Pancreas (tissue), 10 donors: Measurements from ENCODE around the gene CDK4. TPM values are rescaled to one million over a fixed set of nuclear protein-coding genes. Genes with fewer than 3 reads are reported as not detected.

ENCODE experiments used
- ATAC-seq, 4 donors: fragments of 200-7000 bp; cut with Tn5 transposase; one replicate each; pipeline versions ENCODE4 v1.8.0 to v1.9.1; 2020; ENCODE audit warnings: mild to moderate bottlenecking in 4 of 4, moderate library complexity in 4 of 4
- DNase-seq, 6 donors: peaks; one replicate each; pipeline ENCODE4 v3.0.0-alpha.2; 2020
- FAIRE-seq: peaks from 2 replicates; lab custom pipeline; 2012; peaks lifted over from hg19 to GRCh38; lab: Jason Lieb, UNC
- H3K27ac ChIP-seq, 4 donors: fragments of 200-600 bp; sonication (generic); 1 replicate in 3 of 4; 2 replicates in 1 of 4; pipeline versions ENCODE4 v1.5.0 to v1.8.0; 2020
- H3K27me3 ChIP-seq, 4 donors: fragments of 200-600 bp; one replicate each; pipeline ENCODE4 v1.8.0; 2021
- H3K36me3 ChIP-seq, 3 donors: fragments of 200-600 bp; sonication (generic) in 1 of 3; one replicate each; pipeline versions ENCODE4 v1.5.0 to v1.8.0; 2020 to 2021
- H3K4me1 ChIP-seq, 3 donors: fragments of 200-600 bp; one replicate each; pipeline ENCODE4 v1.8.0; 2021
- H3K4me3 ChIP-seq, 4 donors: fragments of 200-600 bp; sonication (generic) in 2 of 4; one replicate each; pipeline versions ENCODE4 v1.5.0 to v1.8.0; 2020 to 2021
- H3K9me3 ChIP-seq, 4 donors: fragments of 200-600 bp; one replicate each; pipeline ENCODE4 v1.8.0; 2021
- WGBS, 2 donors: extraction: QIAGEN DNeasy Blood & Tissue Kit; methylation state at CpG; one replicate each; pipeline ENCODE4 v1.1.7; 2013; 5-methylcytosine and 5-hydroxymethylcytosine counted together
- intact Hi-C, 3 donors: fragments of 100-400 bp; cut with DNase I; formaldehyde crosslinking; loops; one replicate each; pipeline versions ENCODE4 v1.11.1 to v1.14.2; 2022
- polyA plus RNA-seq, 2 donors: library from polyadenylated mRNA; stranded (reverse); fragments of 200-250 nt; gene quantifications; one replicate each; pipeline ENCODE4 v1.2.3, GENCODE V29; 2013
- total RNA-seq, 6 donors: library from RNA; stranded (reverse); fragmentation: NEBNext Ultra II Directional in 4 of 6; extraction: Animal tissue kit (Norgen Biotek cat#: 25700) in 4 of 6; gene quantifications; one replicate each; pipeline versions ENCODE4 v1.2.1 to v1.2.4, GENCODE V29; 2021 to 2023
- TF ChIP-seq, protein P1 (sequence below), 4 donors: fragments of 200-600 bp; sonication (generic) in 3 of 4; IDR thresholded peaks; one replicate each; pipeline versions ENCODE4 v1.5.0 to v1.8.0; 2021; ENCODE audit warnings: antibody characterized with exemption in 4 of 4
- donor health status: healthy with polysubstance abuse.
- donor health status: DM: no; HTN: no; CAD: no; lungs with moderate emphysema.
- donor health status: DM: no; HTN: no; CAD: no.
- donor health status: control.
- donor health status: control.
- donor health status: Bipolar disorder and iron deficiency.
- donor health status: DM: yes; HTN: yes; CAD: no.
- donor health status: DM: no; HTN: no; CAD: no.
- donor health status: DM: no; HTN: no; CAD: no.
- donor health status: DM: yes; HTN: yes; CAD: no.

The CDK4 gene
- total and polyA plus RNA-seq, 8 donors = 26.7 to 48.5 (median 40.3) TPM

DNA sequence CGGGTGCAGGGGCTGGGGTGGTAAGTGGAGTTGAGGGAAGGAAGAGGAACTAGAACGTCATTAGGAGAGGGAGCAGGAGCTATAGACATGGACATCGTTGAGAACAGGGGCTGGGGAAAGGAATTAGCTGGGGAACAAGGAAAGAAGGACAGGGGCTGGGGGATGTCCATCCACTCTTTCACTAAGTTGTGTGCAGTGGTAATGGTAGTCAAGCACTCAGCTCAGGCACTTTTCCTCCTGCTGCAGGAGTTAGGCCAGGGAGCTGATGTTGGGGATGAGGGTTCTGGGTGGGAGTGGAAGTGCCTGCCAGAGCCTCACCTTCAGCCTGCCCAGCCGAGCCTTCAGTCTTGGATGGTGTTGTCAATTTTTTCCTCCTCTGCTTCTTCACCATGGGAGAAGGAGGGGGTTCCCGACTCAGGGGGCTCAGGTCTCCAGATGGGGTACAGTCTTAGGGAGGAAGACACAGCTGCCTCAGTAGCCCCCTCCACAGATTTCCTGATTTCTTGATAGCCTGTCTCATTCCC lies 22.7 kb downstream of the CDK4 start:
- intact Hi-C loops = no loop called here
- FAIRE-seq = no peak
- Histone ChIP-seq H3K27me3 (no peaks in the 10 kb centered on the region), H3K27ac (no peak overlapping the region), H3K4me3 (no peak overlapping the region), H3K4me1 (no peaks in the 10 kb centered on the region), H3K36me3 (no peaks in the 10 kb centered on the region), H3K9me3 (no peaks in the 10 kb centered on the region)
- TF ChIP-seq, protein P1, sequence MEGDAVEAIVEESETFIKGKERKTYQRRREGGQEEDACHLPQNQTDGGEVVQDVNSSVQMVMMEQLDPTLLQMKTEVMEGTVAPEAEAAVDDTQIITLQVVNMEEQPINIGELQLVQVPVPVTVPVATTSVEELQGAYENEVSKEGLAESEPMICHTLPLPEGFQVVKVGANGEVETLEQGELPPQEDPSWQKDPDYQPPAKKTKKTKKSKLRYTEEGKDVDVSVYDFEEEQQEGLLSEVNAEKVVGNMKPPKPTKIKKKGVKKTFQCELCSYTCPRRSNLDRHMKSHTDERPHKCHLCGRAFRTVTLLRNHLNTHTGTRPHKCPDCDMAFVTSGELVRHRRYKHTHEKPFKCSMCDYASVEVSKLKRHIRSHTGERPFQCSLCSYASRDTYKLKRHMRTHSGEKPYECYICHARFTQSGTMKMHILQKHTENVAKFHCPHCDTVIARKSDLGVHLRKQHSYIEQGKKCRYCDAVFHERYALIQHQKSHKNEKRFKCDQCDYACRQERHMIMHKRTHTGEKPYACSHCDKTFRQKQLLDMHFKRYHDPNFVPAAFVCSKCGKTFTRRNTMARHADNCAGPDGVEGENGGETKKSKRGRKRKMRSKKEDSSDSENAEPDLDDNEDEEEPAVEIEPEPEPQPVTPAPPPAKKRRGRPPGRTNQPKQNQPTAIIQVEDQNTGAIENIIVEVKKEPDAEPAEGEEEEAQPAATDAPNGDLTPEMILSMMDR (IDR thresholded peaks at IDR 0.05) = no peak
- DNase-seq = no peak
- no peak for ATAC-seq
- whole genome bisulfite sequencing, 2 donors = 47 to 56% methylated on average over 5 of the region's 5 CpGs

DNA sequence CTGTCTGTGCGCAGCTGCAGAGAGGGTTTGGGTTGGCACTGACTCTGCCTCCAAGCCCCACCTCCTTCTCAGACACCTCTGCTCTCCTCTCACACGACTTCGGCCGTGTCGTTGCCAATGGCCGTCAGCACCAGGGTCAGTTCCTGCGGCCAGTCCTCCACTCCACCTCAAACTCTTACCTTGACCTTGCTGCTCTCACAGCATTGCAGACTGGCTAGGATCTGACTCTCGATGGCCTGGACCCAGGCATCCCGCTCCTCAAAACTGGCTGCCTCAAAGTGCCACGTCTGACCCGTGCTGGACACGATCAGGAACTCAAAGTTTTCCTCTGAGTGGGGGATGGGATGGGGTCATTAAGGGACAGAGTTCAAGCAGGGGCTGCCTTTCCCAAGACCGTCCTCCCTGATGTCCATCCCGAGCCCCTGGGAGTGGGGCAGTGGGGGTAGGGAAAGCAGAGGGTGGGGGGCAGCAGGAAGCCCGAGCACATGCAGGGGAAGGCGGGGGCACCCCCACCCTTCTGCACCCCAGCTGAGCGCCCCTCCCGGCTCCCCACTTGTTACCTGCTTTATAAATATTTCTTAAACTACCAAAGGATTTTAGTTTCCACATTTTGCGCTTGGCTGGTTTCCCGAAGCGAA lies 24.2 kb downstream of the CDK4 start:
- no peak overlapping the region for H3K4me3 ChIP-seq
- intact Hi-C loops = no loop called here
- no peaks in the 10 kb centered on the region for H3K36me3 ChIP-seq
- 50 to 63% methylated on average over 21 of the region's 21 CpGs for WGBS, 2 donors
- no peaks in the 10 kb centered on the region for H3K9me3 ChIP-seq
- ATAC-seq (peak in 1 of 4 donors; percentile 33), FAIRE-seq (no peak), DNase-seq (peak in 2 of 6 donors; percentile 16 to 51)
- no peaks in the 10 kb centered on the region for H3K4me1 ChIP-seq
- TF ChIP-seq, protein P1 (IDR thresholded peaks at IDR 0.05) = no peak
- H3K27me3 ChIP-seq = no peaks in the 10 kb centered on the region
- no peak overlapping the region for H3K27ac ChIP-seq

DNA sequence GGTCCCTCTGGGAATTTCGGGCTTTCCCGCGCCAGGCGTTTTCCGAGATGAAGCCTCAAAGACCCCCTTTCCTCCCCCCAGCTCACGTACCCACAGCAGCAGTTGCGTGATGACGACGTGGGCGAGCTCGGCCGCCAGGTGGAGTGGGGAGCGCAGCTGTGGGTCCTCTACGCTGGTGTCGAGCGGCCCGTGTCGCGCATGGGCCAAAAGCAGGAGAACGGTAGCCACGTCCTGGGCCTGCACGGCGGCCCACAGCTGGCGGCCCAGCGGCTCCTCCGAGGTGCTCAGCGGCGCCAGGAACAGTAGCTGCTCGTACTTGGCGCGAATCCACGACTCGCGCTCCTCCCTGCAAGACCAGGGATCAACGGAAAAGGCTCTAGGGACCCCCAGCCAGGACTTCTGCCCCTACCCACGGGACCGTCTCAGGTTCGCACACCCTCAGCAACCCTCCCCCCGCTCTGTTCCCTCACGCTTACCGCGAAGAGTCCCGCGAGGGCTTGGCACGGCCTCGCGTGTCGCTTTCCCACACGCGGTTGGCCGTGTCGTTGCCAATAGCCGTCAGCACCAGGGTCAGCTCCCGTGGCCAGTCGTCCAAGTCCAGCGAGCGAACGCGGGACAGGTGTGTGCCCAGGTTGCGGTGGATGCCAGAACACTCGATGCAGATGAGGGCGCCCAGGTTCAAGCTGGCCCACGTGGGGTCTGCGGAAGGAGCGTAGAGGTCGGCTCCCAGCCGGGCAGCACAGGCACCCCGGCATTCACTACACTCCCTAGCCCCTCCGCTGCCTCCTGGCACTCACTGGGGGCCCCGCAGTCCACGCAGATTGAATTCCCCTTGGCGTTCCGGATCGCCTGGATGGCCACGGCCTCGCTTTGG lies 25.0 kb downstream of the CDK4 start:
- no peaks in the 10 kb centered on the region for H3K4me1 ChIP-seq
- peak overlapping the region in 1 of 4 donors; percentile 52 for H3K27ac ChIP-seq
- DNase-seq (peak in 5 of 6 donors; percentile 52 to 91 (median 75)), FAIRE-seq (no peak), ATAC-seq (peak; percentile 57 to 68 (median 59))
- 13 to 15% methylated on average over 72 to 76 of the region's 76 CpGs for WGBS, 2 donors
- TF ChIP-seq, protein P1 (IDR thresholded peaks at IDR 0.05) = no peak
- no peaks in the 10 kb centered on the region for H3K27me3 ChIP-seq
- no peaks in the 10 kb centered on the region for H3K36me3 ChIP-seq
- H3K9me3 ChIP-seq = no peaks in the 10 kb centered on the region
- H3K4me3 ChIP-seq = peak overlapping the region; percentile 47 to 79 (median 67)
- intact Hi-C loops = no loop called here

DNA sequence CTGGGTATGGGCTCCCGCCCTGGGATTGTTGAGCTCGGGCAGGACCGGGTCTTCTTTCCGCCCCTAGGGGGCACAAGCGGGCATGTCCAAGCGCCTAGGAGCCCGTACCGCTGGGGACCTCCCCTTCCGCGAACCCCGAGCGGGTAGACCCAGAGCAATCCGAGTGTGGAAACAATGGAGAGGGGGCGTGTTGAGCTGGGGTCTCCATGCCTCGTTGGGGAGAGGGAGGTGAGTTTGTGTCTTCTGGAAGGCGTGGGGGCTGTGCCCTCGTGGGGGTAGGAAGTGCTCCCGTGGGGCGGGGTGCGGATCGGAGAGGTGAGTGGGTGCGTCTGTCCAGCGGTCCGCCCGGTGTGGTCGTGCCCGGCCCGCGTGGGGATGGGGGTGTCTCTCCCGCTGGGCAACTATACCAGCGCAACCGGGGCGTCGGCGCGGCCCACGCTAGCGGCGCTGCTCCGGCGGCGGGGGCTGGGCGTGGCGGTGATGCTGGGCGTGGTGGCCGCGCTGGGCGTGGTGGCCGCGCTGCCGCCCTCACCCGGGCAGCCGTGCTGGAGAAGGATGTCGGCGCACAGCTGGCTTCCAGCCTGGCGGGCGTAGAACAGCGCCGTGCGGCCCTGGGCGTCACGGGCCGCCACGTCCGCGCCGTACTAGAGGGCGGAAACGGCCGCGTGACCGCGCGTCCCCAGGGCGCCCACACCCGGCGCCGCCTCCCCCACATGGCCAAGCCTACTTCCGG lies 25.8 kb downstream of the CDK4 start:
- Histone ChIP-seq H3K36me3 (no peaks in the 10 kb centered on the region), H3K4me3 (peak overlapping the region; percentile 47 to 79 (median 67)), H3K27me3 (no peaks in the 10 kb centered on the region), H3K4me1 (no peaks in the 10 kb centered on the region), H3K9me3 (no peaks in the 10 kb centered on the region), H3K27ac (peak overlapping the region in 1 of 4 donors; percentile 52)
- TF ChIP-seq, protein P1 (IDR thresholded peaks at IDR 0.05) = peak; percentile 53 to 80 (median 72)
- 6% methylated on average over 63 to 79 of the region's 79 CpGs for WGBS, 2 donors
- DNase-seq (peak; percentile 79 to 93 (median 88)), ATAC-seq (peak; percentile 83 to 93 (median 88)), FAIRE-seq (no peak)
- intact Hi-C loops = no loop called here
